GM18511 (cell line): ENCODE results near the gene NISCH.
A peak's percentile ranks its signal among the peaks of the same experiment; 100 is the strongest.

ENCODE experiments used
- ATAC-seq: cut with Tn5 transposase; IDR thresholded peaks from one replicate; pipeline ENCODE4 v1.9.1; 2021; ENCODE audit warnings: mild to moderate bottlenecking, moderate library complexity; ENCODE audit not compliant: unreplicated experiment

Gene NISCH

GRCh38 chr3:52446631-52447511, 8.5 kb upstream of the NISCH start:
- ATAC-seq = peak; percentile 53

- ATAC-seq = no peak
These were observed 7.7 kb upstream of the NISCH start for GRCh38 chr3:52447512-52448355.

- ATAC-seq = no peak
These were observed 4.7 kb upstream of the NISCH start for GRCh38 chr3:52450489-52451236.

GRCh38 chr3:52451237-52452083, 3.9 kb upstream of the NISCH start:
- no peak for ATAC-seq

- no peak for ATAC-seq
These were observed 3.3 kb upstream of the NISCH start for GRCh38 chr3:52452126-52452525.

- no peak for ATAC-seq
These were observed 2.7 kb upstream of the NISCH start for GRCh38 chr3:52452570-52453221.

GRCh38 chr3:52453496-52454249, 1.7 kb upstream of the NISCH start, which contains the start of gene TNNC1:
TNNC1 (minus strand) TSS chr3:52454041; CDS start chr3:52454015, 26 bp downstream.
- no peak for ATAC-seq

GRCh38 chr3:52454250-52454937, 1.0 kb upstream of the NISCH start:
- no peak for ATAC-seq

GRCh38 chr3:52454938-52455282, 494 bp upstream of the NISCH start:
- peak; percentile 9 for ATAC-seq

GRCh38 chr3:52456169-52456799, 880 bp downstream of the NISCH start:
- ATAC-seq = no peak

- ATAC-seq = no peak
These were observed 1.4 kb downstream of the NISCH start for GRCh38 chr3:52456800-52457183.

GRCh38 chr3:52458031-52458760, 2.8 kb downstream of the NISCH start:
- no peak for ATAC-seq

- no peak for ATAC-seq
These were observed 3.6 kb downstream of the NISCH start for GRCh38 chr3:52458770-52459545.

GRCh38 chr3:52461874-52462273, 6.5 kb downstream of the NISCH start:
- ATAC-seq = no peak

- no peak for ATAC-seq
These were observed 8.0 kb downstream of the NISCH start for GRCh38 chr3:52463416-52463815.

GRCh38 chr3:52468336-52468735, 12.9 kb downstream of the NISCH start:
- ATAC-seq = no peak

- ATAC-seq = no peak
These were observed 13.6 kb downstream of the NISCH start for GRCh38 chr3:52469001-52469400.
